ENCODE results near the gene ALKBH3.
A peak's percentile ranks its signal among the peaks of the same experiment; 100 is the strongest.

The ALKBH3 gene

GRCh38 chr11:43879789-43880639, 617 bp upstream of the ALKBH3 start:
- no peak for TF ChIP-seq CTCF (IDR thresholded peaks at IDR 0.05; ENCODE audit: borderline replicate concordance, insufficient read depth, low read depth, low read length)
- peak overlapping the region; percentile 74 for H3K4me3 ChIP-seq (ENCODE audit: low read depth, low read length)

- TF ChIP-seq CTCF (IDR thresholded peaks at IDR 0.05; ENCODE audit: borderline replicate concordance, insufficient read depth, low read depth, low read length), result no peak
- no peak overlapping the region for H3K4me3 ChIP-seq (ENCODE audit: low read depth, low read length)
Observed at GRCh38 chr11:43892851-43893250, 12.2 kb downstream of the ALKBH3 start.

- no peak overlapping the region for H3K4me3 ChIP-seq (ENCODE audit: low read depth, low read length)
- TF ChIP-seq CTCF (IDR thresholded peaks at IDR 0.05; ENCODE audit: borderline replicate concordance, insufficient read depth, low read depth, low read length), result no peak
Observed at GRCh38 chr11:43894546-43894945, 13.9 kb downstream of the ALKBH3 start.

GRCh38 chr11:43895601-43896000, 15.0 kb downstream of the ALKBH3 start:
- TF ChIP-seq CTCF (IDR thresholded peaks at IDR 0.05; ENCODE audit: borderline replicate concordance, insufficient read depth, low read depth, low read length), result no peak
- H3K4me3 ChIP-seq (ENCODE audit: low read depth, low read length), result no peak overlapping the region

GRCh38 chr11:43898574-43898973, 17.9 kb downstream of the ALKBH3 start:
- no peak overlapping the region for H3K4me3 ChIP-seq (ENCODE audit: low read depth, low read length)
- no peak for TF ChIP-seq CTCF (IDR thresholded peaks at IDR 0.05; ENCODE audit: borderline replicate concordance, insufficient read depth, low read depth, low read length)

- H3K4me3 ChIP-seq (ENCODE audit: low read depth, low read length), result no peak overlapping the region
- no peak for TF ChIP-seq CTCF (IDR thresholded peaks at IDR 0.05; ENCODE audit: borderline replicate concordance, insufficient read depth, low read depth, low read length)
Observed at GRCh38 chr11:43899094-43899493, 18.5 kb downstream of the ALKBH3 start.

- no peak for TF ChIP-seq CTCF (IDR thresholded peaks at IDR 0.05; ENCODE audit: borderline replicate concordance, insufficient read depth, low read depth, low read length)
- H3K4me3 ChIP-seq (ENCODE audit: low read depth, low read length), result no peak overlapping the region
Observed at GRCh38 chr11:43901551-43901950, 20.9 kb downstream of the ALKBH3 start.
